ENCODE data around the gene CYP3A5.

GRCh38 chr7:99628471-99629465 lies 51.0 kb downstream of the CYP3A5 start:
- TF ChIP-seq, protein P1, sequence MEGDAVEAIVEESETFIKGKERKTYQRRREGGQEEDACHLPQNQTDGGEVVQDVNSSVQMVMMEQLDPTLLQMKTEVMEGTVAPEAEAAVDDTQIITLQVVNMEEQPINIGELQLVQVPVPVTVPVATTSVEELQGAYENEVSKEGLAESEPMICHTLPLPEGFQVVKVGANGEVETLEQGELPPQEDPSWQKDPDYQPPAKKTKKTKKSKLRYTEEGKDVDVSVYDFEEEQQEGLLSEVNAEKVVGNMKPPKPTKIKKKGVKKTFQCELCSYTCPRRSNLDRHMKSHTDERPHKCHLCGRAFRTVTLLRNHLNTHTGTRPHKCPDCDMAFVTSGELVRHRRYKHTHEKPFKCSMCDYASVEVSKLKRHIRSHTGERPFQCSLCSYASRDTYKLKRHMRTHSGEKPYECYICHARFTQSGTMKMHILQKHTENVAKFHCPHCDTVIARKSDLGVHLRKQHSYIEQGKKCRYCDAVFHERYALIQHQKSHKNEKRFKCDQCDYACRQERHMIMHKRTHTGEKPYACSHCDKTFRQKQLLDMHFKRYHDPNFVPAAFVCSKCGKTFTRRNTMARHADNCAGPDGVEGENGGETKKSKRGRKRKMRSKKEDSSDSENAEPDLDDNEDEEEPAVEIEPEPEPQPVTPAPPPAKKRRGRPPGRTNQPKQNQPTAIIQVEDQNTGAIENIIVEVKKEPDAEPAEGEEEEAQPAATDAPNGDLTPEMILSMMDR (IDR thresholded peaks at IDR 0.05) = no peak
- no peak for TF ChIP-seq POLR2A (IDR thresholded peaks at IDR 0.05)
